HFF-Myc (cell line): Measurements from ENCODE around the gene CHD6.

ENCODE experiments used
- DNase-seq: peaks from one replicate; pipeline ENCODE4 v3.0.0-alpha.2; 2011; ENCODE audit warnings: low read depth; ENCODE audit errors: extremely low read depth
- H3K4me3 ChIP-seq: replicated peaks from 2 replicates; pipeline ENCODE4 v1.5.1; 2011; ENCODE audit warnings: low read depth, mild to moderate bottlenecking, control low read depth, low read length
- TF ChIP-seq, protein P1 (sequence below): IDR thresholded peaks from 2 replicates; pipeline ENCODE4 v1.5.1; 2012; ENCODE audit warnings: mild to moderate bottlenecking, low read depth, low read length, control low read depth; ENCODE audit errors: missing control alignments

CHD6 gene

DNA sequence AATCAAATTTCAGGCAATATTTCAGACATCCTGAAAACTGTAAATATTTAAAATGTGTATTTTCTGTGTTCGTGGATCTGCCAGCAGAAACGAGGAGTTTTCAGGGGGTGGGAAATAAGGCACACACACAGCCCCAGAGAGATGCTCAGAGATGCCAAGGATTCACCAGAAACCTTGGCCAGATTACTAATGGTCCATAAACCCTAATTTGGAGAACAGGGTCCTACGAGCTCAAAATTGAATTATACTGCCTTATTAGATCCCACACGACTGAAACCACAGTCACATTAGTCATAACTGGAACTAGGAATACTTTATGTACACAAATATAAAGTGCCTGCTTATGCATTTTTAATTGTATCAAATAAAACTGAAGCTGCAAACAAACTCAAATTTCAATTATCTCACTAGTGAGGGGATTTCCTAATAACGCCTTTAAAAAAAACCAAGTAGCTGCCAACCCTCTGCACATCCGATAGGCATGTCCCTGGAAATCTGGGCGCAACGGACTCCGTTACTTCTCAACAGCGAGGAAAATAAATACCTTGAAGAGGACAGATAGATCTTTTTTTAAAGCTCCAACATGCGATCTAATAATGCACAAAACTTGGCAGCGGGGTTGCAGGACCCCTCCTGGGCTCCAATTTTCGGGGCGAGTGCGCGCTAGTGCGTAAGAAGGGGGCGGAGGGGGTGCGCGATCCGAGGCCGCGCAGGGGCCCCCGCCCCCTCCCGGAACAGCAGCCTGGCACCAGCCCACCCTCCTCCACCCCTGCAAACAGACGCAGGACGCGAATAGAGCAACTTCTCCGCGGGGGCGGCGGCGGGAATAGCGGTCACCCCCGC lies 897 bp downstream of the CHD6 start:
- TF ChIP-seq, protein P1, sequence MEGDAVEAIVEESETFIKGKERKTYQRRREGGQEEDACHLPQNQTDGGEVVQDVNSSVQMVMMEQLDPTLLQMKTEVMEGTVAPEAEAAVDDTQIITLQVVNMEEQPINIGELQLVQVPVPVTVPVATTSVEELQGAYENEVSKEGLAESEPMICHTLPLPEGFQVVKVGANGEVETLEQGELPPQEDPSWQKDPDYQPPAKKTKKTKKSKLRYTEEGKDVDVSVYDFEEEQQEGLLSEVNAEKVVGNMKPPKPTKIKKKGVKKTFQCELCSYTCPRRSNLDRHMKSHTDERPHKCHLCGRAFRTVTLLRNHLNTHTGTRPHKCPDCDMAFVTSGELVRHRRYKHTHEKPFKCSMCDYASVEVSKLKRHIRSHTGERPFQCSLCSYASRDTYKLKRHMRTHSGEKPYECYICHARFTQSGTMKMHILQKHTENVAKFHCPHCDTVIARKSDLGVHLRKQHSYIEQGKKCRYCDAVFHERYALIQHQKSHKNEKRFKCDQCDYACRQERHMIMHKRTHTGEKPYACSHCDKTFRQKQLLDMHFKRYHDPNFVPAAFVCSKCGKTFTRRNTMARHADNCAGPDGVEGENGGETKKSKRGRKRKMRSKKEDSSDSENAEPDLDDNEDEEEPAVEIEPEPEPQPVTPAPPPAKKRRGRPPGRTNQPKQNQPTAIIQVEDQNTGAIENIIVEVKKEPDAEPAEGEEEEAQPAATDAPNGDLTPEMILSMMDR, result no peak
- H3K4me3 ChIP-seq, result peak overlapping the region; percentile 77
- no peak for DNase-seq

DNA sequence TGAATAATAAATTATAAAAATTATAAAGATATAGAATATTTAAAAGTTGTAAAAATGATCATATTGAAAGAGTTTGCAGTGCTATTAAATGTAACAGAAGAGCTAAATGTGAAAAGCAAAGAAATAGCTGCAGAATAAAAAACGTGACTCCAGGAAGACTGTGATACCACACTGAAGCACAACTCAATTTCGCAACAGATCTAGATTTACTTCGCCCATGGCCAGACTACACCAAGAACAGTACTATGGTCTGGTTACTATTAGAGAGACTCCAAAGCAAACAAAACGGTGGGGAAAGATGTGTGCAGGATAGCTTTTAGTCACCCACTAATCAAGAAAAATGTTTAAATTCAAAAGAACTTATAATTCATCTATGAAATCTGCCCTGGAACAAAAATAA lies 1.9 kb downstream of the CHD6 start:
- H3K4me3 ChIP-seq, result peak overlapping the region; percentile 77; the same call in 1 of the 2 replicates

DNA sequence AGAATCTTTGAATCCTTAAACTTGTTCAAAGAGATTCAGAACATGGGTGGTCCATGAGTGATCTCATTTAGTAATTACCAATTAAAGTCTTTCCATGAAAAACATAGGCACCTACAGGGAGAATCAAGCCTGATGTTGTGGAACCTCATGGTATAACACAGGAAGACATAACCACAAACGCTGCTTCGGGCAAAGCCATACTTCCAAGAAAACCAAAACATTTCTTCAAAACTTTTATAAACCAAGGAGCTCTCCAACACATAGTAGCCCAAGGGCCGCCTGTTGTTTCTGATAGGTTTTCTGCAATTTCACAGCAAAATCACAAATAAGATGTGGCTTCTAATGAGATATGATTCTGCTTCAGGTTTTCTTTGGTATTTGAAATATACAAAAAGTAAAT lies 2.5 kb downstream of the CHD6 start:
- TF ChIP-seq, protein P1, result no peak
- no peak overlapping the region for H3K4me3 ChIP-seq
- DNase-seq, result no peak

More for the DNA sequence above, 1.9 kb downstream of the CHD6 start:
- no peak for DNase-seq
- TF ChIP-seq, protein P1, result no peak

DNA sequence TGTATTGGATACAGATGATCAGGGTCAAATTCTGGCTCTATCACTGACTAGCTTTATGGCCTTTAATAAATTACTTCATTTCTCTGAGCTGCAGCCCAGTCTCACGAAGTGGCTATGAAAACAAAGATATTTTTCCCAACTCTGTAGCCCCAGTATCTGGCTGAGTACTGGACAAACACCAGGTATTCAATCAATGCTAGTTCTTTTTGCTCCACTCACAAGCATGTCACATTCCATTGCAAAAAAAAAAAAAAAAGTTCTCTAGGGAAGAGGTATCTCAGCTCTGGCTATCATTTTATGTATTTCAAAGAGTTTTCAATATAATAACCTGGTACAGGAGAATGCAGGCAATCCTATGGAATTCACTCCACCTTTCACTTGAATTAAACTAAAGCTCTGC lies 3.1 kb downstream of the CHD6 start:
- TF ChIP-seq, protein P1, result no peak
- no peak overlapping the region for H3K4me3 ChIP-seq
- no peak for DNase-seq

DNA sequence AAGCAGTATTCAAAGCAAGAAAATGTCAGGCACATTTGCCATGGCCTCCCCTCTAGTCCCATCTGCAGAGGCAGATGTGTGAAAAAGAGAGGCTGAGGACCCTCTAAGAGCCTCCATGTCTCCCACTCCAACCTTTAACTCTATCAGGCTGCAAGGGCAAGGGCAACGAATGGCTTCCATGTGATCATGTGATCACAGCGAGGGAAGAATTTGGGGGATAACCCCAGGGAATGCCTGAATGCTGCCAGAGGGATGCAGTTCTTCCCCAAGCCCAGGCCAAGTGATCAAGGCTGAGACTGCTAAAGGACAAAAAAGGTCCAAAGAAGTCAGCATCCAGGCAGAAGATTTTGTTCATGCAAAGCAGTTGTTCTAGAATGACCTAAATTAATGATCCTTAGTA lies 4.9 kb downstream of the CHD6 start:
- TF ChIP-seq, protein P1, result no peak
- no peak for DNase-seq
- H3K4me3 ChIP-seq, result no peak overlapping the region

DNA sequence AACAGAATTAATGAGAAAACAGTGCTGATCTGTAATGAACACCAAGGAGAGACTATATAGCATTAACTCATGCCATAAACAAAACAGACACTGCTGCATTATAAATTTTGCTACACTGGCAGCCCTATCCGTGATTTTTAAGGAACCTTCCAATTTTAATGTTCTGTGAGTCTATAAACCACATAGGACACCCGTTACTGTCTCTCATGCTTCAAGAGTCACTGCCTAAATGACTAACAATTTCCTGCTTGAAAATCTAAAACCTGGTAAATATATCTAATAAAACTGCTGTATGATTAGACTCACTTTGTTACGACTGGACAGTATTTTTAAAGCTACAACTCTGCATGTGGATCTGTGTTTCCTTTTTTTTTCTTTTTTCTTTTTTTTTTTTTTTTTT lies 8.7 kb downstream of the CHD6 start:
- TF ChIP-seq, protein P1, result no peak
- H3K4me3 ChIP-seq, result no peak overlapping the region
- DNase-seq, result no peak
